Lung microvascular endothelial cell (primary cell): Measurements from ENCODE around the gene LMO7. TPM values are rescaled to one million over a fixed set of nuclear protein-coding genes. Genes with fewer than 3 reads are reported as not detected.
A peak's percentile ranks its signal among the peaks of the same experiment; 100 is the strongest.

Source experiments
- DNase-seq, 2 donors: peaks; one replicate each; pipeline versions ENCODE4 v3.0.0 to v3.0.0-alpha.2; 2010; ENCODE audit warnings: low read depth in 2 of 2
- total RNA-seq: library from RNA; depleted of rRNA; stranded (reverse); fragments of >200 nt; gene quantifications from 2 replicates; pipeline ENCODE4 v1.2.1, GENCODE V29; 2014

Gene LMO7
- total RNA-seq, 1 donor from 2014 or later = 25.6 TPM

- no peak for DNase-seq
Measured at GRCh38 chr13:75797239-75797638, 161.1 kb downstream of the LMO7 start.

GRCh38 chr13:75797719-75798118 lies 161.6 kb downstream of the LMO7 start:
- DNase-seq = no peak

GRCh38 chr13:75798353-75799255 lies 162.5 kb downstream of the LMO7 start:
- peak; percentile 11 to 55 for DNase-seq

- peak in 1 of 2 donors; percentile 28 for DNase-seq
Measured at GRCh38 chr13:75800545-75800944, 164.4 kb downstream of the LMO7 start.

- no peak for DNase-seq
Measured at GRCh38 chr13:75801388-75801945, 165.3 kb downstream of the LMO7 start.

- DNase-seq = no peak
Measured at GRCh38 chr13:75802161-75802560, 166.0 kb downstream of the LMO7 start.

- no peak for DNase-seq
Measured at GRCh38 chr13:75803164-75803611, 167.1 kb downstream of the LMO7 start.

GRCh38 chr13:75804054-75804453 lies 167.9 kb downstream of the LMO7 start:
- no peak for DNase-seq

GRCh38 chr13:75804605-75805004 lies 168.5 kb downstream of the LMO7 start:
- DNase-seq = no peak

- DNase-seq = peak in 1 of 2 donors; percentile 44
Measured at GRCh38 chr13:75806117-75806516, 170.0 kb downstream of the LMO7 start.

- no peak for DNase-seq
Measured at GRCh38 chr13:75811361-75811760, 175.2 kb downstream of the LMO7 start.

- DNase-seq = no peak
Measured at GRCh38 chr13:75811841-75812240, 175.7 kb downstream of the LMO7 start.

GRCh38 chr13:75812751-75813181 lies 176.6 kb downstream of the LMO7 start:
- DNase-seq = peak; percentile 23 to 53

- DNase-seq = no peak
Measured at GRCh38 chr13:75813323-75813722, 177.2 kb downstream of the LMO7 start.

GRCh38 chr13:75818179-75818967 lies 182.2 kb downstream of the LMO7 start:
- DNase-seq = no peak

GRCh38 chr13:75818968-75819225 lies 182.8 kb downstream of the LMO7 start:
- DNase-seq = no peak

- no peak for DNase-seq
Measured at GRCh38 chr13:75825161-75825560, 189.0 kb downstream of the LMO7 start.

- DNase-seq = no peak
Measured at GRCh38 chr13:75825594-75825993, 189.5 kb downstream of the LMO7 start.

GRCh38 chr13:75826391-75826790 lies 190.3 kb downstream of the LMO7 start:
- DNase-seq = no peak

GRCh38 chr13:75829830-75830229 lies 193.7 kb downstream of the LMO7 start:
- DNase-seq = no peak

- no peak for DNase-seq
Measured at GRCh38 chr13:75830842-75831241, 194.7 kb downstream of the LMO7 start.

- DNase-seq = no peak
Measured at GRCh38 chr13:75831389-75831788, 195.3 kb downstream of the LMO7 start.
